Ramos (cell line): ENCODE results near the gene DLG5.

Experiments used
- in situ Hi-C: fragments of 300-500 bp; cut with MboI; formaldehyde crosslinking; loops from one replicate; pipeline ENCODE4 v1.14.3; 2022; ENCODE audit warnings: low sequenced_read_pairs; ENCODE audit not compliant: unreplicated experiment

The DLG5 gene

GRCh38 chr10:77926566-77927401 lies at the start of gene DLG5:
Gene DLG5, minus strand, starts transcription at chr10:77926755. Its CDS starts 235 bp downstream, at chr10:77926520.
- in situ Hi-C loops, result no loop called here

GRCh38 chr10:77975086-77975666 lies 48.6 kb upstream of the DLG5 start:
- in situ Hi-C loops, result no loop called here

GRCh38 chr10:77974396-77975074 lies 48.0 kb upstream of the DLG5 start:
- in situ Hi-C loops, result no loop called here

GRCh38 chr10:77973276-77973675 lies 46.7 kb upstream of the DLG5 start:
- in situ Hi-C loops, result no loop called here

GRCh38 chr10:77972148-77972547 lies 45.6 kb upstream of the DLG5 start:
- in situ Hi-C loops, result no loop called here

GRCh38 chr10:77971804-77972144 lies 45.2 kb upstream of the DLG5 start:
- in situ Hi-C loops, result no loop called here

GRCh38 chr10:77970869-77971803 lies 44.6 kb upstream of the DLG5 start:
- in situ Hi-C loops, result no loop called here

GRCh38 chr10:77969114-77969513 lies 42.6 kb upstream of the DLG5 start:
- in situ Hi-C loops, result no loop called here

- in situ Hi-C loops, result no loop called here
These were observed 41.1 kb upstream of the DLG5 start for GRCh38 chr10:77967611-77968022.

GRCh38 chr10:77965294-77965693 lies 38.7 kb upstream of the DLG5 start:
- in situ Hi-C loops, result no loop called here

GRCh38 chr10:77964811-77965210 lies 38.3 kb upstream of the DLG5 start:
- in situ Hi-C loops, result no loop called here

- in situ Hi-C loops, result no loop called here
These were observed 37.3 kb upstream of the DLG5 start for GRCh38 chr10:77963901-77964300.

- in situ Hi-C loops, result no loop called here
These were observed 36.0 kb upstream of the DLG5 start for GRCh38 chr10:77962350-77963146.

- in situ Hi-C loops, result no loop called here
These were observed 35.1 kb upstream of the DLG5 start for GRCh38 chr10:77961668-77962067.

- in situ Hi-C loops, result no loop called here
These were observed 34.3 kb upstream of the DLG5 start for GRCh38 chr10:77960829-77961329.

GRCh38 chr10:77959887-77960455 lies 33.4 kb upstream of the DLG5 start:
- in situ Hi-C loops, result no loop called here

- in situ Hi-C loops, result no loop called here
These were observed 32.8 kb upstream of the DLG5 start for GRCh38 chr10:77959384-77959783.

GRCh38 chr10:77955136-77955535 lies 28.6 kb upstream of the DLG5 start:
- in situ Hi-C loops, result no loop called here

GRCh38 chr10:77949167-77949566 lies 22.6 kb upstream of the DLG5 start:
- in situ Hi-C loops, result no loop called here
